ENCODE data around the gene DCUN1D3.
"Not testable (repeated sequence)": the region's sequence is repeated elsewhere in the genome, so short reads cannot be mapped to it uniquely, and the experiment has no call there.

The DCUN1D3 gene, protein sequence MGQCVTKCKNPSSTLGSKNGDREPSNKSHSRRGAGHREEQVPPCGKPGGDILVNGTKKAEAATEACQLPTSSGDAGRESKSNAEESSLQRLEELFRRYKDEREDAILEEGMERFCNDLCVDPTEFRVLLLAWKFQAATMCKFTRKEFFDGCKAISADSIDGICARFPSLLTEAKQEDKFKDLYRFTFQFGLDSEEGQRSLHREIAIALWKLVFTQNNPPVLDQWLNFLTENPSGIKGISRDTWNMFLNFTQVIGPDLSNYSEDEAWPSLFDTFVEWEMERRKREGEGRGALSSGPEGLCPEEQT

DNA sequence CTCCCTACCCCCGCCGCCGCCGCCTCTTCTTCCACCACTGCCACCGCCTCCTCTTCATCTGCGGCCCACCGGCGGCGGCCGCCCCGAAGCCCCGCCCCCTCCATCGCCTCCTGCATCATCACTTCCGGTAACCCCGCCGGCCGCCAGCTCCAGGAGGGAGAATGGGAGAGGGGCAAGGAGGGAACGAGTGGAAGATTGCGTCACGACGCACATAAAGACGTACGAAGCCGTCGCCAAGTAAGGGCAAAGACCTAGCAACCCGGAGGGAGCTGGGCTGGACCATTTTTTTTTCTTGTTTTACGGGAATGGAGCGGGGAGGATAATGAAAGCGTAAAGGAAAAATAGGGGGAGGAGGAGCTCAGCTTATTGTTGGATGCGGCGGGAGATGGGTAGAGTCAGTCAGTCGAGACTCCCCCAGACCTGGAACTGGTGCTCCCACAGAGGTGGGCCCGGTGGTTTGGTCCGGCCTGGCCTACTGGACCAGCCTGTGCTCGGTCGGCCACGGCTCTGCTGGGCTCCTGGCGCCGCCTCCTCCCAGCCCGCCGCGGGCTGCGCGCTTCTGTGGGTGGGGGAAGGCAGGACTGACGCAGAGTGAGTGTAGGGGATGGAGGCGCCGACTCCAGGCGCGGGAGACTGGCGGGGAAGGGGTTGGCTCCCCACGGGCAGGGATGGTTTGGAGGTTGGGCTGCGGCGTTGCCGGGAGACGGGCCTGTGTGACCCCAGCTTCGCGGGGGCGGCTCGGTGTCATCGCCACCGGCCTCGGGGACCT lies at the start of gene DCUN1D3, which contains the start of gene LYRM1:
Gene DCUN1D3, minus strand, starts transcription at position 60 of the 769 bp plus-strand sequence. CDS start 37,820 bp downstream, outside the sequence.
Gene LYRM1, plus strand, starts transcription at position 473 of the 769 bp plus-strand sequence. CDS start 14,785 bp downstream, outside the sequence.
- DNase-seq (ENCODE audit: low spot score), result peak; percentile 97

DNA sequence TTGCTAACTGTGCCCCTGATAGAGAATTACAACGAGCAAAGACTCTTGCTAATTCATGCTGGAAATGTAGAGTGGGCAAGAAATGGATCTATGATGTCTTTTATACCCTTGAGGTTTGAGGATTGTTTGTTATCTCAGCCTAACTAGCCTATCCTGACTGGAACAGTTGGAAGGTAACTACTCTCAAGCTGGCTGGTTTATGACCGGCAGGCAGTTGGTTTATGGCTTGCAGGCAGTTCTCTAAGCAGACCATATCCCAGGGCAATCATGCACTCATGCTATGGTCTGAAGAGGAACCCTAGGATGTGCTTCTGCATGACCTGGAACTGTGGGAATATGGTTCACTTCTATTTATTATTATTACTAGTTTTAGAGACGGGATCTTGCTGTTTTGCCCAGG lies 49.5 kb upstream of the DCUN1D3 start:
- DNase-seq (ENCODE audit: low spot score), result no peak

DNA sequence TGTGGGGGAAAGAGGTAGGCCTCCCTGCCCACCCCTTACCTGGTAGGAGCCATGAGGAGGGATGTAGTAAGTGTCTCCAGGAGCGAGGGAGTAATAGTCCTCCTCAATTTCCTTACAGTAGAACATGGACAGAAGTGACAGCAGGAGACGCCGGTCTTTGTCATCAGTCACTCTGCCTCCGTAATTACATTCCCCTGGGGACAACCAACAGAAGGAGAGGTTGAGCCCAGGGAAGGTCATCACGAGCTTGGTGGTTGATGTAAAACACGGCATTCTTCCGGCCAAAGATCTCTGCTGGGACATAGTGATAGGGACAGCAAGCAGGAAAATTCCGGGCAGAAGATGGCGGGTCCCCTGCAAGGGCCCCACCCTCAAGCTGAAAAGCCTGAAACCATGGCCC lies 48.3 kb upstream of the DCUN1D3 start:
- DNase-seq (ENCODE audit: low spot score), result no peak

DNA sequence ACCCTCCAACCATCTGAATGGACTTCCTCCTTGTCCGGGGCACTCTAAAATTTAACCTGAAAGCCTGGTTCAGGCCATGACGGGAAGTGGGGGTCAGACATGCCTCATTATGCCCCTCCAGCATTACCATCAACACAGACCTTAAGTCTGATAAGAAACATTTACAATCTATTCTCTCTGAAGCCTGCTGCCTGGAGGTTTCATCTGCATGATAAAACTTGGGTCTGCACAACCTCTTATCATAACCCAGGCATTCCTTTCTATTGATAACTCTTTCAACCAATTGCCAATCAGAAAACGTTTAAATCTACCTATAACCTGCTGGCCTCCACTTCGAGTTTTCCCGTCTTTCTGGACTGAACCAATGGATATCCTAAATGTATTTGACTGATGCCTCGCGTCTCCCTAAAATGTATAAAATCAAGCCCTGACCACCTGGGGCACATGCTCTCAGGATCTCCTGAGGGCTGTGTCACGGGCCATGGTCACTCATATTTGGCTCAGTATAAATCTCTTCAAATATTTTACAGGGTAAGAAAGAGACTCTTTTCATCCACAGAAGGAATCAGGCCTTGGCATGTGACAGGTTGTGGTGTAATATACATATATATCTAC lies 46.0 kb upstream of the DCUN1D3 start:
- DNase-seq (ENCODE audit: low spot score), result no peak

DNA sequence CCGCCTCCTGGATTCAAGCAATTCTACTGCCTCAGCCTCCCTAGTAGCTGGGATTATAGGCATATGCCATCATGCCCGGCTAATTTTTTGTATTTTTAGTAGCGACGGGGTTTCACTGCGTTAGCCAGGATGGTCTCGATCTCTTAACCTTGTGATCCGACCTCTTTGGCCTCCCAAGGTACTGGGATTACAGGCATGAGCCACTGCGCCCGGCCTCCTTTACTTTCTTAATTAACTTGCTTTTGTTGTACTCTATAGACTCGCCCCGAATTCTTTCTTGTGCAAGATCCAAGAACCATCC lies 45.4 kb upstream of the DCUN1D3 start:
- not testable (repeated sequence) for DNase-seq (ENCODE audit: low spot score)

DNA sequence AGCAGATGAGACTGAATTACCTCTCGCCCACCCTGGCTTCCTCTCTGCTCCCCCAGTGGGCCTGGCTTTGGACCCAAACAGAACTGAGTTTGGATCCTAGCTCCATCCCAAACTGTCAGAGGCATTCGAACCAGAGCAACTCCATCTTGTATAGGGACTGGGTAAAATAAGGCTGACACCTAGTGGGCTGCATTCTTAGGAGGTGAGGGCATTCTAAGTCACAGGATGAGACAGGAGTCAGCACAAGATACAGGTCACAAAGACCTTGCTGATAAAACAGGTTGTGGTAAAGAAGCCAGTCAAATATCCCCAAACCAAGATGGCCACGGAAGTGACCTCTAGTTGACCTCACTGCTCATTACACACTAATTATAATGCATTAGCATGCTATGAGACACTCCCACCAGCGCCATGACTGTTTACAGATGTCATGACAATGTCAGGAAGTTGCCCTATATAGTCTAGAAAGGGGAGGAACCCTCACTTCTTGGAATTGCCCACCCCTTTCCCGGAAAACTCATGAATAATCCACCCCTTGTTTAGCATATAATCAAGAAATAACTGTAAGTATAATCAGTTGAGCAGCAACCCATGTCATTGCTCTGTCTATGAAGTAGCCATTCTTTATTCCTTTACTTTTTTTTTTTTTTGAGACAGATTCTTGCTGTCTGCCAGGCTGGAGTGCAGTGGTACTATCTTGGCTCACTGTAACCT lies 44.9 kb upstream of the DCUN1D3 start:
- no peak for DNase-seq (ENCODE audit: low spot score)

DNA sequence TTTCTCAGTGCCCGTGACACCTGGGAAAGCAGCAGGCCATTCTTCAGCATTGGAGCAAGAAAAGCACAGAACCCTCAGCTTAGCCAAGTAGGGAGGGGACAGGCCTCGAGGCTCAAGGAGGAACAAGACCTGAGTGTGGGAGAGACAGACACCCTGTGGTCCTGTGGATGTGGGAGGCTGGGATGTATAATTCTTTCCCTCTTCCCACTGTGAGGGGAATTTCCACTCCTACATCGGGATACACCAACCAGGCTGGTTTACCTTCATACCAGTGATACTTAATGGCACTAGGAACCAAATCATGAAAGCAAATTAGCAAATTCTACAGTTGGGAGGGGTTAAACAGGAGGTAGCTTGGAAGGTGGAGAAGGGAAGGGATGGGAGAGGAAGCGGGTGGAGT lies 42.1 kb upstream of the DCUN1D3 start:
- no peak for DNase-seq (ENCODE audit: low spot score)

DNA sequence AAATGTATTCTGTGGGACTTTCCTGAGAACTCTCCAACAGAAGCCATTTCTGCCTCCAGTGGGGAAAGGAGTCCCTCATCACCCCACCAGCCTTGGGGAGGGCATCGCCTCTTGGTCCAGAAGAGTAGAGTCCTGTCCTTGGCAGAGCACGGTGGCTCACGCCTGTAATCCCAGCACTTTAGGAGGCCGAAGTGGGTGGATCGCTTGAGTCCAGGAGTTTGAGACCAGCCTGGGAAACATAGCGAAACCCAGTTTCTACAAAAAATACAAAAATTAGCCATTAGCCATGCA lies 41.4 kb upstream of the DCUN1D3 start:
- no peak for DNase-seq (ENCODE audit: low spot score)

DNA sequence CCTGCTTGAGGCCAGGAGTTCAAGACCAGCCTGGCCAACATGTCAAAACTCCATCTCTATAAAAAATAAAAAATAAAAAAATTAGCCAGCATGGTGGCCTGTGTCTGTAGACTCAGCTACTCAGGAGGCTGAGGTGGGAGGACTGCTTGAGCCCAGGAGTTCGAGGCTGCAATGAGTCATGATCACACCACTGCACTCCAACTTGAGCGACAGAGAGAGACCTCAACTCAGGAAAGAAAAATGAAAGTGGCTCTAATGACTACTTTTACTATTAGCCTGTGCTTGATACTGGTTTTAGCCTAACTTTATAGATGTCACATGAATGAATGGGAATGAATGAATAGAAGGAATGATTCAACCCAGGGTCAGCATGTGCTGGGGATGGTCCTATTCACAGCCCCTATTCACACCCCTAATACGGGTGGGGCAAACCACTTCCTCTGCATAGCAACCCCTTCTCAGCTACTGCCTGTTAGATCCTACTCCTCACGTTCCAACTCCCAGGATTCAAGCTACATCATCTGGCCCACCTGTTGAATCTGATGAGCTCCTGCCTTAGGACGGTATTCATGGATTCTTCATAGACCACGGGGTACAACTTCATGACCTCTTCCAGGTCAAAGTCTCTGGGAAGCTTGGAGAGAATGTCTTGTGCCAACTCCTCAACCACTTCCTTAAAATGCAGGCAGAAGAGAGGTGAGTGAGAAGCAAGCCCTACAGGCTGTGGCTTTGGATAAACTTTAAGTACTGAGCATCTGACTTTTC lies 40.9 kb upstream of the DCUN1D3 start:
- DNase-seq (ENCODE audit: low spot score), result no peak

DNA sequence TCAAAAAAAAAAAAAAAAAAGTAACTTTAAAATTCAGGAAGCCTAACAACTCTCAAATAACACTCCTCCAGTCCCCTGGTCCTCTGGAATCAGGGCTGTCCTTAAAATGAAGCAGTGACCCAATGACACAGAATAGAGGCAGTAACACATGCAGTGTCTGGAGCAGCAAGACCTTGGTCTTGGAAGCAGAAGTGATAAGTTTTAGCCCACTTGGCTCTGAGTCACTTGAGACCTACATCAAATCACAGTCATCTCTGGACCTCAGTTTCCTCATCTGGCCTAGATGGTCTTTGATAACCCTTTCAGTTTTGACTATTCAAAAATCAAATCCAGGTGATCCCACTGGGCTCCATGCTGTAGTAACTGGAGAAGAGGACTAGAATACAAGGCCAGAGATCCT lies 39.5 kb upstream of the DCUN1D3 start:
- no peak for DNase-seq (ENCODE audit: low spot score)

DNA sequence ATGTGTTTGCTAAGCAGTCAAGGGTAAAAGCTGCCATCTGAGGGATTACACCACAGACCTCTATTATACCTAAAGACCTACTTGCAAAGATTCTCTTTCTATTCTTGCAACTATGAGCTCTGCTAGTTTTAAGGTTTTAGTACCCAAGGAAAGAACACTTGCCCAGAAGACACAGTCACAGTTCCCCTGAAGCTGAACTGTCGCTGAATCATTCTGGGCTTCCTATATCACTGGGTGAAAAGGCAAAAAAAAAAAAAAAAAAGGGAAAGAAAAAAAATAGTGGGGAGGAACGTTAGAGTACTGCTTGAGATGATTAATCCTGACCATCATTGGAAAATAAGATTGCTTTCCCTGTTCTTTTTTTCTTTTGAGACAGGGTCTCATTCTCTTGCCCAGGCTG lies 38.3 kb upstream of the DCUN1D3 start:
- peak; percentile 9 for DNase-seq (ENCODE audit: low spot score)

DNA sequence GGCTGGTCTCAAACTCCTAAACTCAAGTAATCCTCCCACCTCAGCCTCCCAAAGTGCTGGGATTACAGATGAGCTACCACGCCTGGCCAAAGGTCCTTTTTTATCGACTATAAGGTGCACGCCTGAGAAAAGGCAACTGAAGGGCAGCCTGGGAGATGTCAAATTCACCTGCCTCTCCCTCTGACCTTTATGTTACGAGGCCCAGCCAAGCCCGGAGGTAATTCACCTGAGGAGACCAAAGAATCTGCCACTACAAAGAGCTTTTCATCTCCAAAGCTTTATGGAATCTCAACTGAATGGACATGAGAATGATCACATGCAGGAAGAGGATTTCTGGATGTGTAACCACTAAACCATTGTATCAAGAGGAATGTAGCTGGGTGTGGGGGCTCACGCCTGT lies 37.6 kb upstream of the DCUN1D3 start:
- DNase-seq (ENCODE audit: low spot score), result peak; percentile 57

DNA sequence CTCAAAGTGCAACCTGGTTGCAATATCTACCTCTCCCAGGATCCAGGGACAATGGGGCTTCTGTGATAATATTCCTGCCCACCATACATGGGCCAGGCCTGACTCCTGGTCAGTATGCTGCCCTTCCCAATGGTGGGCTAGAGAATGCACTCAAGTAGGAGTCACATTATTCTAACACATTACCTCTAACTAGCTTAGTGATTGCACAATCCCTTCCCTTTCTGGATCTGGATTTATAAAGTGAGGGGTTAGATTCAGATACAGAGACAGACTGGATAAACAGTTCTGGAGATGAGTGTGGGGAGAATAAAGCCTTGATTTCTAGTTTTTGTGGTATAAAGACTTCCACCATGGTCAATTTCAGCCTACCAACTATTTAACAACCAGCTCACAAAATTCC lies 33.4 kb upstream of the DCUN1D3 start:
- DNase-seq (ENCODE audit: low spot score), result no peak

DNA sequence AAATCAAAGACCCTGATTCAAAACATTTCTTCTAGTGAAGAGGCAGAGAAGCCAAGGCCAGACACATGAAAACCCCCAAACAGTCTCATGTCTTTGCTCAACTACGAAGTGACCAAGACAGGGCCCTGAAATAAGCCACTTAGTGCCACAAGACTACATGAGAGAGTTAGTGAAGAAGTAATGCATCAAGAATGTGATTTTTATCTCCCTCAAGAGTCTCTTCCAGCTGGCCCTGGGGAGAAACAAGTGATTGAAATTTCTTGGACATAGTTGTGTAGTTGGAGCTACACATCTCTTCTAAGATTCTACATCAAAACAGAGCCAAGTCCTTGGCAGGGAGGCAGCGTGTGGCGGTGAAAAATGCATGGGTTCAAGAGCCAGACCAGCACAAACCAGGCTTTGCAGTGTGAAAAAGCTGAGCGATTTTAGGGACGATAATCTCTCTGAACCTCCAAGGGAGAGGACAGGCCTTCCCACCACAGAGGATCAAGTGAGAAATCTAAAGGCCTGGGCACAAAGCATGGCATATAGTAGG lies 31.0 kb upstream of the DCUN1D3 start:
- no peak for DNase-seq (ENCODE audit: low spot score)

DNA sequence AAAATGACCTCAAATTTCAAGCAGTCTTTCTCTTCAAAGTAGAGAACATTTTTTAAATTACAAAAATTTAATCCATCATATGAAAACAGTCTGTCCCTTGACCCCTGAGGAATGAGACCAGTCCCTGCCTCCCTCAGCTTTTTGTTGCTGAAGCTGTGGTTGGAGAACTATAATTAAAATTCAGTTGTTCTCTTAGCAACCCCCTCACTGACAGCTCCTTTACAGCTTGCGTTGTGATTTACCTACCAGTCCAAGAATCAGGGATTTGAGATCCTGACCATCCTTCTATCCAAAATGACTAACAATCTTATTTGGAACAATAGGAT lies 30.2 kb upstream of the DCUN1D3 start:
- no peak for DNase-seq (ENCODE audit: low spot score)

DNA sequence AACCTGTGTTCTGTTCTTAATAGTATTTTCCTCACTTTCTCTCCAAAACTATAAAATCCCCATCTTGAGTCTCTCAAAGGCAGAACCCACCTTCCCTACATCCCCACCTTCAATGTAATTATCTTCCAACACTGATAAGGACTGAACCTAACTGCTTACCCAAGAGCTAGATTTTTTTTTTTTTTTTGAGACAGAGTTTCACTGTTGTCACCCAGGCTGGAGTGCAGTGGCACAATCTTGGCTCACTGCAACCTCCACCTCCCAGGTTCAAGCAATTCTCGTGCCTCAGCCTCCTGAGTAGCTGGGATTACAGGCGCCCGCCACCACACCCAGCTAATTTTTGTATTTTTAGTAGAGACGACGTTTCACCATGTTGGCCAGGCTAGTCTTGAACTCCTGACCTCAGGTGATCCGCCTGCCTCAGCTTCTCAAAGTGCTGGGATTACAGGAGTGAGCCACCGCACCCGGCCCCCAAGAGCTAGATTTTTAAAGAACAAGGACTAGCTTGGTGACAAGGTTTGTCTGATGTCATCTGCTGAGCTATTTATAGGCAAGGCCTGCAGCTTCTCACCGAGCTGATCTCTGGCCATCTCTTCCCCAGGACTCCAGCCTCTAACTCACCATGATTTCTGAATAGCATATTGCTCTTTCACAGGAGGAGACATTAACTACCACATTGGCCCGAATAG lies 29.7 kb upstream of the DCUN1D3 start:
- DNase-seq (ENCODE audit: low spot score), result not testable (repeated sequence)

DNA sequence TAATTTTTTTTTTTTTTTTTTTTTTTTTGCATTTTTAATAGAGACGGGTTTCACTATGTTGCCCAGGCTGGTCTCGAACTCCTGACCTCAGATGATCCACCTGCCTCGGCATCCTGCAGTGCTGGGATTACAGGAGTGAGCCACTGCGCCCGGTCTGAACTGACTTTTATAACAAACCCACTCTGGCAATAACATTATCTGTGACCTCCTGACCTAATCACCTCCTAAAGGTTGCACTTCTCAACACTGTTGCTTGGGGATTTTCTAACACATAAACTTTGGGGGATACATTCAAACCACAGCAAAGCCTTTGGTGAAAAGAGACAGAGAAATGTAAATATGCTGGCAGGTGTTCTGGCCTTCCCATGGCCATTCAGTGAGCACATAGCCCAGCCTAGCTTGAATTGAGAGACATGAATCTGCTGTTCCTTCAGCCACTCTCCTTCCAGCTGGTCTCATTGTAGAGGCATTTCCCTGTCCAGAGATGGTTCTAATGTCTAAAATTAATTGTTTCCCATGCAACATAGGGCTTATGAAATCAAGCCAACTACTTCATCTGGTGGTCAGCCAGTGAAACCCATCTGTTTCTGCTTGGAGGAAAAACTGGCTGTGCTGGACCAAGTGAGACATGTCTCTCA lies 28.7 kb upstream of the DCUN1D3 start:
- no peak for DNase-seq (ENCODE audit: low spot score)

DNA sequence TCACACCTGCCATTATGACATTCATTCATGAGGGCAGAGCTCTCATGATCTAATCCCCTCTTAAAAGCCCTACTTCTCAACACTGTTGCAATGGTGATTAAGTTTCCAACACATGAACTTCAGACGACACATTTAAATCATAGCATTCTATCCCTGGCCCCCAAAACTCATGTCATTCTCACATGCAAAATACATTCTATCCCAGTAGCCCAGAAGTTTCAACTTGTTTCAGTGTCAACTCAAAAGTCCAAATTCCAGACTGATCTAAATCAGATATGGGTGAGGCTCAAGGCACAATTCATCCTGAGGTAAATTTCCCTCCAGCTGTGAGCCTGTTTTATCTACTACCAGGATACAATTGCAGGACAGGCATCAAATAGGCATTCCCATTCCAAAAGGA lies 25.6 kb upstream of the DCUN1D3 start:
- no peak for DNase-seq (ENCODE audit: low spot score)

DNA sequence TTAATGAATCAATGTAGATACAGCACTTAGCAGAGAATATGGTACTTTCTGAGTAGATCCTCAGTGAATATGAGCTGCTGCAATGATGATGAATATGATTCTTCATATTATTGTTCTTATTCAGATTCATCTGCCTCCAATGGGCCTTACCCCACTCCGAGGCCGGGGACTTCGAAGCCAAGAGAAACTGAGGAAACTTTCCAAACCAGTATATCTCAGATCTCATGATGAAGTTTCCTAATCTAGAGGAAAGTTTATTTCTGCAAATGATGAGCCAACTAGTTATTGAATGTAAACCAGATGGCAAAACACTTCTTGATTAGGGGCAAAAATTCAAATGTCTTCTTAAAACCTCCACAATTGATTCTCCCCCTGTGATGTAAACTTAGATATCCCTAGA lies 23.7 kb upstream of the DCUN1D3 start:
- DNase-seq (ENCODE audit: low spot score), result no peak

DNA sequence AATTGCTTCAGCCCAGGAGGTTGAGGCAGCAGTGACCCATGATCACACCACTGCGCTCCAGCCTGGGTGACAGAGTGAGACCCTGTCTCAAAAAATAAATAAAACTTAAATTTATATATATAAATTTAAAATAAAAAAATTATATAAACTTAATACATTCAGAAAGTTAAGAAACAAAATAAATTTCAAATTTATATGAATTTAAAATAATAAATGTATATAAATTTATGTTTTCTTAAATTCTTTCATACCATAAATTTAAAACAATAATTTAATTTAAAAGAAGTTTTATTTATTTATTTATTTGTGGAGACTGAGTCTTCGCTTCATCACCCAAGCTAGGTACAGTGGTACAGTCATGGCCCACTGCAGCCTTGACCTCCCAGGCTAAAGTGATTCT lies 20.6 kb upstream of the DCUN1D3 start:
- no peak for DNase-seq (ENCODE audit: low spot score)

DNA sequence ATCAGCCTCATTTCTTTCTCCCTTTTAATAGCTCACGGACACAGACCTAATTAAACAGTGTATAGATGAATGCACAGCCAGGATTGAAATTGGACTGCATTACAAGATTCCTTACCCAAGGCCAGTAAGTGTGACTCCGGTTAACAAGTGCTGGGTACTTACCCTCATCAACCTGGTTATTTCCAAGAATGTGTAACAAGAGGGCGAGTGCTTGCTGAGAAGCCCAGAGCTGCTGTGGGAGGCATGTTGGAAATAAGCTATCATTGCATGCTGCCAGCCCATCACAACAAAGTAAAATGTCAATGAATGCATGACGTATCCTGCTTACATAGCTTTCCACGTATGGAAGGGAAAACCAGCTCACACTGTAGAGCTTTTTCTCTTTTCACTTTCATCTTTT lies 19.9 kb upstream of the DCUN1D3 start:
- DNase-seq (ENCODE audit: low spot score), result no peak
